NCI-H2029 (cell line): ENCODE measurements around the gene XXYLT1.

Experiments used
- DNase-seq: peaks from one replicate; lab custom pipeline; 2025; lab: John Stamatoyannopoulos, UW

Gene XXYLT1

DNA sequence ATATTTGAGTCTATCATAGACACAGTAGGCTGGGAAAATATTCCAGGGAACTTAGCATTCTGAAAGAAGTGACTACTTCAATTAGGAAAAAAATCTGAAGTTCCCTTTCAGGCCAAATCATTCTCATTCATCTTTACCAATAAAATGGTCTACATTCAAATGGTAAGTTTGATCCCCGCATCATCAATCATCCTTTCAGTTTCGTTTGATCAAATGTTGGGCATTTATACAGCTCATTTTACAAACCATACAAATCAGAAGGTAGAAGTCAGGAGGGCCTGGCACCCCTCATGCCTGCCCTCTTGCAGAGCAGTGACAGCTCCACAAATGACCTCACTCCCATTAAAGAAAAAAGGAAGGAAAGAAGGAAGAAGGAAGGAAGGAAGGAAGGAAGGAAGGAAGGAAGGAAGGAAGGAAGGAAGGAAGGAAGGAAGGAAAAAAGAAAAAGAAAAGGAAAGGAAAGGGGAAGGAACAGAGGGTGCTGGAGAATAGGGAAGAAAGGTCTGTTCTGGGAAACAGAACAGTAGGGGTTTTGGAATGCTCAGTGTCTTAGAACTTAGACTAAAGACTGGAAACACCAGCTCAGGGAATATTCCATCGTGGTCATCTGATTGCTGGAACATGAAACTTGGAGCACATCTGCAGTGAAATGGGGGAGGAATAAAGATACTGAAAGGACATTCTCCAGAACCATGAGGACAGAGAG, 86.1 kb downstream of the XXYLT1 start:
- DNase-seq, result no peak

DNA sequence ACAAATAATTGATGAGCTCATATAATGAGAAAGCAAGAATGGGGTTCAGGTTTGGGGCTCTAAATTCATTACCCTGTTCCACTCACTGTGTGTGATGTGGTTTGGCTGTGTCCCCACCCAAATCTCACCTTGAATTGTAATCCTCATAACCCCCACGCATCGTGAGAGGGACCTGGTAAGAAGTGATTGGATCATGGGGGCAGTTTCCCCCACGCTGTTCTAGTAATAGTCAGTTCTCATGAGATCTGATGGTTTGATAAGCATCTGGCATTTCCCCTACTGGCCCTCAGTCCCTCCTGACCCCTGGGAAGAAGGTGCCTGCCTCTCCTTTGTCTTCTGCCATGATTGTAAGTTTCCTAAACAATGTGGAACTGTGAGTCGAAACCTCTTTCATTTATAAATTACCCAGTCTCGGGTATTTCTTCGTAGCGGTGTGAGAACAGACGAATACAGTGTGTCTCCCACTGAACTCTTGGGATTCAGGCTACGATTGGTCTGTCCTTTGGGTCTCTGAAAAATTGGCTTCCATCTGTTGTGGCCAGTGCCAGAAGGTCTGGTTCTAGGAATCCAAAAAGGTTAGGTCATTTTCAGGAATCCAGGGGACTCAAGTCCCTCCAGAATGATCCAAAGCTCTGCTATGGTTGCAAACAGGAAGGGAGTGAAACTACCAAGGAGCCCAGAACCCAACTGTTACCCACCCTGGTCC, 87.7 kb downstream of the XXYLT1 start:
- no peak for DNase-seq

GRCh38 chr3:195182470-195182795, 88.5 kb downstream of the XXYLT1 start:
- peak; percentile 58 for DNase-seq

GRCh38 chr3:195181741-195182469, 89.1 kb downstream of the XXYLT1 start:
- peak; percentile 18 for DNase-seq

DNA sequence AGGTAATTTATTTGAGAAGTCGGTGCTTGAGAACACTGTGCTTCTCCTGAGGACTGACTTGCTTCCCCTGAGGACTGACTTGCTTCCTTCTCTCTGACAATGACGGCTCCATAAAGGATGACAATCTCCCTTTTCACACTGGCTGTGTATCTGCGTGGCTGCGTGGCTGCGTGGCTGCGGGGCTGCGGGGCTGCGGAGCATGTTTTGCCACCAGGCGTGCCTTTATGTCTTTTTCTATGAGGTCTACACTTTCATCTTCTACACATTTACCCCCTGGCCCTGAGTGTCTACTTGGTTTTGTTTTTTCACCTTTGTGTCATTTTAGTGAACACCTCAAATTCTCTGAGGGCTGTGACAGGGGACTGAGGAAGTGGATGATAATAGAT, 89.9 kb downstream of the XXYLT1 start:
- DNase-seq, result no peak

DNA sequence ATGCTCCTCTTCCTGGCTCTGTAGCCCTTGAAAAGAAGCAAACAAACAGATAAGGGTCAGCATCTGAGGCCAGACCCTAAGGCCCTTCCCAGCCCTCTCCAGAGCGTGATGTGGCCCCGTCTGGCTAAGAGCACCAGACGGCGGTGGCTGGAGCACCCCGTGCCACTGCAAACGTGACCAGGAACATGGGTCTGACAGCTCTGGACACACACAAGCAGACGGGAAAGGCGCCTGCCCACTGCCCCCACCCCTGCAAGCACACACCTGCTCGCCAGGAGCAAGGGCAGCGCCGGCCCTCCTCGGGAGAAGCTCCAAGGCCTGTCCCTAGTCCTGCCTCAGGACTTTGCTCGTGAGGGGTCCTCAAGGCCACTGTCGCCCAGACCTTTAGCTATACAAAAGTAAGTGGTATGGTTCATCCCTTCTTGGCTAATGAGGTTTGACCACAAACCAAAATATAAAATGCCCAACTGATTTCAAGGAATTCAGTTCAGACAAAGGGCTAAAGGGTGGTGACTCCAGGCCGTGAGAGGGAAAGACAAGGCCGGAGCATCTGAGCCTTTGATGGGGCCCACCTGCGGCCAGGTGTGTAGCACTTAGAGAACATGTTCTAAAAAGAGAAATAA, 90.4 kb downstream of the XXYLT1 start:
- peak; percentile 31 for DNase-seq

DNA sequence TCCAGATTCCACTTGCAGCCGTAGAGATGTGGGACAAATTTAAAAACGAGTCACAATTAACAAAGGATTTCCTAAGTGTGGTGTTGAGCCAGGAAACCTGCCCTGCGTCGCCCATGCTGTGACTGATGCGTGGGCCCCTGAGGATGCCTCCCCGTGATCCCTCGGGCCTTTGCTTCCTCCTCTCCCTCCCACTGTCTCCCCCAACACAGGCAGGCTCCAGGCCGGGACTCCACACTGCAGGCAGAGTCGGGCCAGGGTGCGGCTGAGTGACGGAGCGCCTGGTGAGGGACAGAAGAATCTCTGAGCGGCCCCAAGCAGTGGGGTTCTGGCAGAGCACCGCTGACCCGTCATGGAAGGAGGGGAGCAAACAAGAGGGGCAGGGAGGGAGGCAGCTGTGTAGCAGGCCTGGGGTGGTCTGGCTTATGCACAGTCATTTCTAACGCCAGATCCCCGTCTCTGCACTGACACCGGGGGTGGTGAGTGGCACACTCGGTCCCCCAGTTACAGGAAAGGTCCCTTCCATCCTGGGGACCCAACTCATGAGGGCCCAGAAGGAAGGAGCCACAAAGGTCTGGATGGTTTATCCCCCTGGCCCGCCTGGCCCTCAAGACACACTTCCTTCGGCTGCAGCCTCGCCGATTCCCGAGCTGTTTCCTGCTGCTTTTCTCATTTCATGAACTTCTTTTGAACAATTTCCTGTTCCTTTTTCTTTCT, 91.0 kb downstream of the XXYLT1 start:
- no peak for DNase-seq

DNA sequence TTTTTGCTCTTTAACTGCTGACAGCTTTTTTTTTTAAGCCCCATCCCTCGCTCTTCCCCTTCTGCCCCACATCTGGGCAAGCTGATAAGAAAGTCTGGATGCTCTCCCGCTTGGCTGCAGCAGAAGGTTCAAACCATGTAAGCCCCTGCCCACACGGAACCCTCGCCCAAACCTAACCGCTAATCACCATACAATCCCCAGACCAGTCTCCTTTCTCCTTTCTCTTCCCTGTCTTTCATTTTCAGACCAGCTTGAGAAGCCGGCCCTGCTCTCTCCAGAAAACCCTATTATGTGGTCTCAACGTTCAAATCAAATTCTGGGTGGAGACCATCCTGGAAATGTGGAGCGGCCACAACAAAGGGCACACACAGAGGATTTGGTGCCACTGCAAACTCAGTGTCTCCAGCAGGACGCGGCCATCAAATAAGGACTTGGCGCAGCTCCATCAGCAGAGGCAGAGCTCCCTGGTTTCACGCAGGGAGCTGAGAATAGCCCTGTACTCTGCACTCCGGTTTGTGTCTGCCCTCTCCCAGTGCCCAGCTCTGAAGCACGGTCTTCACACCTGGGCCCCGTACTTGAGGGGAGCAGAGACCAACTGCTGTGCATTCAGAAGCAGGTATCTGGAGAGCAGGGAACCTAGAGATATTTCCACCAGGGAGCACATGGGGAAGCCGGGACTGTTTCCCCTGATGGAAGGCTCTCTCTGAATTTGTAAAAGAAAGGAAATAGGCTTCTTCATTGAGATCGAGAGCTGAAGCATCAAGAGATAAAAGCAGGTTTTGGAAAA, 92.6 kb downstream of the XXYLT1 start:
- peak; percentile 50 for DNase-seq

DNA sequence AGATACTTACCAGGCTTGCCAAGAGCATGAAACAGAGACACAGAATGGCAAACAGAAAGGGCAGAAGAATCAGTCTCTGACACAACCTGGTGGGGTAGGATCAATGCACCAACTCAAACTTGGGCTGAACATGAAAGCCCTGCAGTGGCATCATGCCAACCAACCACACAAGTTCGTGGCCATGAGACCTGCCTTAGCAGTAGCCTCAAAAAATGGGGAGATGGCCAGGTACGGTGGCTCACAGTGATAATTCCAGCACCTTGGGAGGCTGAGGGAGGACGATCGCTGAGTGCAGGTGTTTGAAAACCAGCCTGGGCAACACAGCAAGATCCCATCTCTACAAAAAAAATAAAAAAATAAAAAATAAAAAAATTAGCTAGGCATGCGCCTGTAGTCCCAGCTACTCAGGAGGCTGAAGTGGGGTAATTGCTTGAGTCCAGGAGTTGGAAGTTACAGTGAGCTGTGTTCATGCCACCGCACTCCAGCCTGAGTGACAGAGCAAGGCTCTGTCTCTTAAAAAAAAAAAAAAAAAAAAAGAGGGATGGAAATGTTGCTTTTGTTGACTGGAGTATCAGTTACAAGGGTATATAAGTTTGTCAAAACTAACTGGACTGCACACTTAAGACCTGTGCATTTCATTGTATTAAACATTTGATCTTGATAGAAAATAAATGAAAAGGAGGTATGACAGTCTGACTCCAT, 93.4 kb downstream of the XXYLT1 start:
- no peak for DNase-seq

DNA sequence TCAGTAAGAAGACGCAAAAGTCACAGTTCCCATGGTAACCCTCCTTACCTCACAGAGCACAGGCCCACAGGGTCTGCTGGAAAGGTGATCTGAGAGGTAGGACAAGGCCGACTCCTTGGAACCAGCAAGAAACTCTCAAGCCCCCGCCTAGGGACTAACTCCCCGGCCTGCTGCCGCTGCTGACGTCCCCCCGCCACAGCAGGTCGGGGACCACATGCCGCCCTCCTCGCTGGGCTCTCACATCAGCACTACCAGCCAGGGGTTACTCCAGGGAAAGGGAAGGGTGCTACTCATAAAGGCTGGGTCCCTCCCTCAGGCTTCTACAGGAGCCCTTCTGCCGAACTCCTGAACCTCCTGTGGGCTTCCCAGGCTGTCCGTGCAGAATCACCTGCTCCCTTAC, 94.2 kb downstream of the XXYLT1 start:
- no peak for DNase-seq

DNA sequence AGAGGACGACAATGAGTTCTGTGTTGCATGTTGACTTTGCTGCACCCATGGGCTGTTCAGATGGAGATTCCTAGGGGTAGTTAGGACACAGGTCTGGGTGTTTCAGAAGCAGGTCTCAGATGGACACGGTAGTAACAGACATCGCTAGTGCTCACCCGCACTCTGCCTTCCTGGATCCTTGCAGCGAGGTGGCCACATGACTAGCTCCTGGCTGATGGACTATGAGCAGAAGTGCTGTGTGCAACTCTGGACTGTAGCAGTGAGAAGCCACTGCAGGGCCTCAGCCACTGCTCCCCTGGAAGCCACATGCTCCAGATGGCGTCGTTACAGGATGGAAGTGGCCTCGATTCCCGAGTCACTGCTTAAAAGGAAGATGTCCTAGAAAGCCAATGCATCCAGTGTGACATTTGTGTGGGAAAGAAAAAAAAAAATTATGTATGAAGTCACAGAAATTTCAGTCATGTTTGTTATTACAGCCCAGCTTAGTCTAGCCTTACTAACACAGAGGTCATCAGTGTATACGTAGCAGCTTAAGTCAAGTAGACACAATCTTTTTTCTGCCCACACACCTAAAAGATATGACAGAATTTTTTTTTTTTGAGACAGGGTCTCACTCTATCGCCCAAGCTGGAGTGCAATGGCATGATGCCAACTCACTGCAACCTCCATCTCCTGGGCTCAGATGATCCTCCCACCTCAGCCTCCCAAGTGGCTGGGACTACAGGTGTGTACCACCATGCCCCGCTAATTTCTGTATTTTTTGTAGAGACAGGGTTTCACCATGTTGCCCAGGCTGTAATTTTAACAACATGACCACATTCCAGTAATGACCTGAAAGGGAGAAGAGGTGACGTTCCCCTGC, 95.3 kb downstream of the XXYLT1 start:
- no peak for DNase-seq

DNA sequence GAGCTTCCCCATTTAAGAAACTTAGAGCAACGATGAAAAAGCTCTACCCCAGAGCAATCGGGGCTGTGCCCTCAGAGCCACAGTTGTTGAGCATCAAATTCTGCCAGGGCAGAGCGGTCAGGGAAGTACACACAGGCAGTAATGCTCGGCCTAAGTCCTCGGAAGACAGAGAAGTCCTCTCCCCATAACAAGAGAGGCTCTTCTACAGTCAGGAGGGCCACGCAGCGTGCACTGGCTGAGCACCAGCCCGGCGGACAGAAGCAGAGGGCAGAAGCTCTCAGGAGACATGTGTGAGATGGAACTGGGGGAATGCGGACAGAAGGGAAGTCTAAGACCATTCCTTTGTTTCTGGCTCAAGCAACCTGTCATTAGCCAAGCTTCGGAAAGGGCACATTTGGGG, 95.9 kb downstream of the XXYLT1 start:
- DNase-seq, result no peak

- DNase-seq, result no peak
Observed at GRCh38 chr3:195173657-195174056, 97.3 kb downstream of the XXYLT1 start.

DNA sequence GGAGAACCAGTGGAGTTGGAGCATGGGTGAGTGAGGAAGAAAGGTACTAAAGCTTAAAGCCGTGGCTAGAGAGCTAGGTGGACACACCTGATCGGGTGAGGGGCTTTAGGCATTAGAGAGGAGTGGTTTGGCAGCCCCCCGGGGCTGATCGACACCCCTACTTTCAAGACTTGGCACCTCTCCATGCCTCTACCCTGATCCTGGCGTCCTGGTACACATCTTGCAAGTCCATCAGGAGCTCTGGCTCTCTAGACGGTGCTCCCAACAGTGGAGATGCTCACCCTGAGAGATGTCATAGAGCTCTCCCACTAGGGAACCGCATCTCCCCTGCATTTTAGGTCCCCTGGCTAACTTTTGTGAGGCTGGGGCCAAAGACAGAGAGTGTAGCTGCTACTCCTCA, 98.1 kb downstream of the XXYLT1 start:
- no peak for DNase-seq

DNA sequence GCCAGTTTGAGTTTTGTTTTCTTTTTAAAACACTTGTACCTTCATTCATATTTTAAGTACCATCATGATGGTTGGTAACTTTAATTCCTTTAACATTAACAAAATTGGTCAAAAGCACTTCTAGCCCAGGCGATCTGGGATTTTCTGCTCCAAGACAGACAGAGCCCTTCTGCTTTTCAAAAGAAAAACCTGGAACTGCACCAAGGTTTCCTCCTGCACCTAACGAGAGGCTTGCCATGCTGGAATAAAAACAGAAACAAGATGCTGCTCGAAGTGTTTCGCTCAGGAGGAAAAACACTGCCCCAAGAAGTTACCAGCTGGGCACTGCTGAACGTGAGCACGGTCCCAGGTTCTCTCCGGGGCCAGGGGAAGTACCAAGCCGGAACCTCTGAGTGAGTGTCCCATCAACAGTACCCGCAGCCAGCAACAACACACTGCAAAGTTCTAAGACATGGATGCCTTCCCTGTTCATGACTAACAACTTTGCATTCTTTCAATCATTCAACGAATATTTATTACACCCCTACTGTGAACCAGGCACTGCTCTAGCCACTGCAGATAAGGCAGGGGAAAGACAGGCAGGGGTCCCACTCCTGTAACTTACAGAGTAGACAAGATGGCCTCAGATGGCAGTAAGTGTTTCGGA, 98.8 kb downstream of the XXYLT1 start:
- no peak for DNase-seq

- DNase-seq, result no peak
Observed at GRCh38 chr3:195171093-195171873, 99.7 kb downstream of the XXYLT1 start.

DNA sequence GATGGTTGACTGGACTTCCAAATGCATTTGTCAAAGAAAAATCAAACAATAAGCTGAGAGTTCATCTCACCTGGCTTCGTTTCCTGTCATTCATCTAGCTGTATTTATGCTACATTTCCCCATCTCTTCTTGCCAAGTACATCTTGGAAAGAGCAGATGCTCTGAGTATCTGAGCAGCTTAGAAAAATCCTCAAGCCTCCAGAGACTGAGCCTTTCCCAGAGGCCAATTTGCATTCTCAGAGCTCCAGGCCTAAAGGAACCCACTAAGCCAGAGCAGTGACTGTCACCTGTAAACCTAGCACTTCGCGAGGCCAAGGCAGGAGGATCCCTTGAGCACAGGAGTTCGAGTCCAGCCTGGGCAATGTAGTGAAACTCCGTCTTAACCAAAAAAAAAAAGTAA, 100.5 kb downstream of the XXYLT1 start:
- no peak for DNase-seq

DNA sequence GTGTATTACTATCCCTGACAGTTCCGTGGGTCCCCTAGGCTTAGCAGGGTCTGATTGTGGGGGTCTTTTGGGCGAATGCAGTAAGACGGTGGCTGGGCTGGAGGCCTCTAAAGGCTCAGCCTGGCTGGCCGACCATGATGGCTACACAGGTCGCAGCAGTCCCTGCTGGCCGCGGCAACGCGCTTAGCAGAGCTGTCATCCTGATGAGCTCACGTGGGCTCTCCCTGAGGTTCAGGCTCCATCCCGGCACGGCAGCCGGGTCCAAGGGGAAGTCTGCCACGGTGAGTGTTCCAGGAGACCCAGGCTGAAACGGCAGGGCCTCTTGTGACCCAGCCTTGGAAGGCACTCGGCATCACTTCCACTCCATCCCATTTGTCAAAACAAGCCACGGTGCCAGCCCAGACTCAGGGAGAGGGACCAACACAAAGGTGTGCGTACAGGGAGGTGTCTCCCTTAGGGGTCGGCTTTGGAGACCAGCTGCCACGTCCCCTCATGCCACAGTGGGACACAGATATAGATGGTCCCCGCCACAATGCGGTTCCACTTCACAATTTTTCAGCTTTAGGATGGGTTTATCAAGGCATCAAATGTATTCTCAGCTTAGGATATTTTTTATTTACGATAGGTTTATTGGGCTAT, 101.8 kb downstream of the XXYLT1 start:
- no peak for DNase-seq
